AG10803 (cell line): ENCODE results near the gene SSX2.
"Not testable (repeated sequence)": the region's sequence is repeated elsewhere in the genome, so short reads cannot be mapped to it uniquely, and the experiment has no call there.

Experiments used
- DNase-seq: peaks from one replicate; pipeline ENCODE4 v3.0.0; 2010; ENCODE audit warnings: low read depth
- H3K4me3 ChIP-seq: 2 replicates; pipeline ENCODE4 v1.5.1; 2011; ENCODE audit warnings: mild to moderate bottlenecking, low read length, control low read depth

Gene SSX2, protein sequence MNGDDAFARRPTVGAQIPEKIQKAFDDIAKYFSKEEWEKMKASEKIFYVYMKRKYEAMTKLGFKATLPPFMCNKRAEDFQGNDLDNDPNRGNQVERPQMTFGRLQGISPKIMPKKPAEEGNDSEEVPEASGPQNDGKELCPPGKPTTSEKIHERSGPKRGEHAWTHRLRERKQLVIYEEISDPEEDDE

GRCh38 chrX:52707078-52707477 lies at the start of gene SSX2:
SSX2 (minus strand) TSS chrX:52707178; CDS start chrX:52705749, 1,429 bp downstream.
- not testable (repeated sequence) for H3K4me3 ChIP-seq, DNase-seq

DNA sequence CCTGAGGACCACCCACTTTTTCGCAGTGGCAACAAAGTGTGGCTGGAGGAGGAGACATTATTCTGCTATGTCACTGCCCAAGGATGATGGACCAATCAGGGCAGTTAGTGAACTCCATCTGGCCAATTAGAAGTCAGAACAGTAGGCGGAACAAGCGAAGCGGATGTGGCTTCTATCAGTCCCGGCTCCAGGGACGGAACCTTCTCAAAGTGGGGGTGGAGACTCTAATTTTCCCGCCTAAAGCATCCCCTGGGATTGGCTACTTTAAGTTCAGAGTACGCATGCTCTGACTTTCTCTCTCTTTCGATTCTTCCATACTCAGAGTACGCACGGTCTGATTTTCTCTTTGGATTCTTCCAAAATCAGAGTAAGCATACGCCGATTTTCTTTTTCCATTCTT lies 44.0 kb upstream of the SSX2 start, which contains the start of gene SSX2B:
Gene SSX2B (plus strand): TSS at position 301 of the 400 bp plus-strand sequence. CDS start 1,429 bp downstream, outside the sequence.
- DNase-seq, H3K4me3 ChIP-seq: not testable (repeated sequence)

DNA sequence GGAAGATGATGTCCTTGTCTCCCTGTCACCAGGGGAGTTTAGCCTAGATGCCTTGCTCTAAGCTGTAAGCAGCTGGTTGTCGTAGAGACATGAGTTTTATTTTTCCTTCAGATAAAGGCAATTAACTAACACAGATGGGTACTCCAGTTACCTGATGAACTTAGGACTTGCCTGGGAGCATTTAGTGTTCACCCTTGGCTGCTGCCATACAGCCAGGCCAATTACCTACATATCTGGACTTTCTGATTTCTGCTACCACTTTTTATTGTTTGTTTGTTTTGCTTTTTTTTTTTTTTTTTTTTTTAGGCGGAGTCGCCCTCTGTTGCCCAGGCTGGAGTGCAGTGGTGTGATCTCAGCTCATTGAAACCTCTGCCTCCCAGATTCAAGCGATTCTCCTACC lies 14.9 kb downstream of the SSX2 start:
- DNase-seq, H3K4me3 ChIP-seq: not testable (repeated sequence)

DNA sequence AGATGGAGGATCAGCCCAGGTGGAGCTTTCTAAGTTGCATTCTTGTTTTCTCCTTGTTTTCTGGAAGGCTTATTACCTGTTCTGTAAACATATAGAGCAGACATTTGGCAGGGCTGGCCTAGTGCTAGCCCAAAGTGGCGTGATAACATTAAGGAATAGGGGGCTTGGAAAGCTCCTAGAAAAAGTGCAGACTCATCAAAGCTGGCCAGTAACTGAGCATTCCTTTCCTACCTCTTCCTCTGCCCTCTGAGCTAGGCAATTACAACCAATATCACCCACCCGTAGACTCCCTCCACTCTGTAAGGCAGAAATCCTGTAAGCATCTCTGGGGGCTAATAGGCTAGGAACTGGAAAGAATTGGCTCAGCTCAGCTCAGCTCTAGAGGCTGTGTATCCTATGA lies 44.8 kb downstream of the SSX2 start:
- not testable (repeated sequence) for DNase-seq, H3K4me3 ChIP-seq

GRCh38 chrX:52655475-52655874 lies 51.5 kb downstream of the SSX2 start:
- DNase-seq, H3K4me3 ChIP-seq: not testable (repeated sequence)

DNA sequence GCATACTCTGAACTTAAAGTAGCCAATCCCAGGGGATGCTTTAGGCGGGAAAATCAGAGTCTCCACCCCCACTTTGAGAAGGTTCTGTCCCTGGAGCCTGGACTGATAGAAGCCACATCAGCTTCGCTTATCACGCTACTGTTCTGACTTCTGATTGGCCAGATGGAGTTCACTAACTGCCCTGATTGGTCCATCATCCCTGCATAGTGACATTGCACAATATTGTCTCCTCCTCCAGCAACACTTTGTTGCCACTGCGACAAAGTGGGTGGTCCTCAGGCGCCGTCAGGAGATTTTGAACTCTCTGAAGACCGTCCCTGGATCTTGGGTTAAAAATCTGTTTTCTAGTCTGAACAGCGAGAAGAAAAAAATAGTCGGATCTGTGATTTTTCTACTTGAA lies 52.2 kb downstream of the SSX2 start, which contains the start of gene SSX7:
Gene SSX7 (minus strand): TSS at position 101 of the 400 bp plus-strand sequence. CDS start 1,428 bp downstream, outside the sequence.
- DNase-seq, H3K4me3 ChIP-seq: not testable (repeated sequence)

- DNase-seq, H3K4me3 ChIP-seq: not testable (repeated sequence)
These were observed 56.3 kb downstream of the SSX2 start for GRCh38 chrX:52650676-52651075.

- H3K4me3 ChIP-seq, DNase-seq: not testable (repeated sequence)
These were observed 58.0 kb downstream of the SSX2 start for GRCh38 chrX:52648956-52649355.
